SK-N-SH (cell line): ENCODE results near the gene PDGFRB. TPM values are rescaled to one million over a fixed set of nuclear protein-coding genes. Genes with fewer than 3 reads are reported as not detected.

Experiments used
- CTCF ChIA-PET: fragments of 300-600, 350-600 bp; formaldehyde crosslinking; extraction: SDS; loops from one replicate; lab custom pipeline; 2021; lab: Yijun Ruan, JAX
- POLR2A ChIA-PET: fragments of 350-600 bp; sonication (Branson Sonifier 250); formaldehyde crosslinking; extraction: SDS; loops from one replicate; lab custom pipeline; 2020; ENCODE audit warnings: antibody characterized with exemption, inconsistent platforms; lab: Yijun Ruan, JAX
- DNase-seq: peaks from one replicate; pipeline ENCODE4 v3.0.0; 2012
- H2AFZ ChIP-seq: fragments of 200-600 bp; sonication (generic); 2 replicates; pipeline ENCODE4 v1.8.1; 2016; ENCODE audit warnings: antibody characterized with exemption, mild to moderate bottlenecking, low read depth
- H3F3A ChIP-seq: fragments of 200-600 bp; sonication (generic); replicated peaks from 2 replicates; pipeline ENCODE3; 2016; ENCODE audit warnings: antibody characterized with exemption, mild to moderate bottlenecking; ENCODE audit not compliant: insufficient read depth
- H3K27ac ChIP-seq, 2 experiments: fragments of 200-500 bp in 1 of 2; fragments of 200-600 bp in 1 of 2; sonication (Bioruptor generic) in 1 of 2; sonication (generic), shearing (Covaris generic) in 1 of 2; 2 replicates each; pipeline versions ENCODE4 v1.5.1 to v1.6.1; 2014 to 2016; ENCODE audit warnings: low read depth in 2 of 2, inconsistent platforms in 1 of 2, low read length in 1 of 2, mild to moderate bottlenecking in 1 of 2, mixed read lengths in 1 of 2
- H3K27me3 ChIP-seq: fragments of 200-600 bp; sonication (generic), shearing (Covaris generic); 2 replicates; pipeline ENCODE4 v1.6.1; 2016; ENCODE audit warnings: mixed run types; ENCODE audit not compliant: insufficient read depth
- H3K36me3 ChIP-seq, 2 experiments: fragments of 200-500 bp in 1 of 2; fragments of 200-600 bp in 1 of 2; sonication (Bioruptor generic) in 1 of 2; sonication (generic) in 1 of 2; replicated peaks in 1 of 2; 2 replicates each; pipeline versions ENCODE3 to v1.5.1; 2014 to 2016; ENCODE audit warnings: low read length in 1 of 2, mild to moderate bottlenecking in 1 of 2; ENCODE audit not compliant: insufficient read depth in 2 of 2, control insufficient read depth in 1 of 2
- H3K4me1 ChIP-seq, 2 experiments: fragments of 200-500 bp in 1 of 2; fragments of 200-600 bp in 1 of 2; sonication (Bioruptor generic) in 1 of 2; sonication (generic), shearing (Covaris generic) in 1 of 2; 2 replicates each; pipeline versions ENCODE4 v1.5.1 to v1.6.1; 2014 to 2016; ENCODE audit warnings: low read depth in 1 of 2, low read length in 1 of 2, mixed run types in 1 of 2; ENCODE audit not compliant: insufficient read depth in 2 of 2, control insufficient read depth in 1 of 2
- H3K4me2 ChIP-seq: fragments of 200-600 bp; sonication (generic), shearing (Covaris generic); 2 replicates; pipeline ENCODE4 v1.6.1; 2017; ENCODE audit warnings: mixed run types
- H3K4me3 ChIP-seq, 2 experiments: fragments of 200-500 bp in 1 of 2; fragments of 200-600 bp in 1 of 2; sonication (Bioruptor generic) in 1 of 2; sonication (generic), shearing (Covaris generic) in 1 of 2; 2 replicates each; pipeline versions ENCODE4 v1.5.1 to v1.8.1; 2014 to 2016; ENCODE audit warnings: low read depth in 2 of 2, inconsistent platforms in 1 of 2, low read length in 1 of 2, mild to moderate bottlenecking in 1 of 2, mixed read lengths in 1 of 2, moderate library complexity in 1 of 2
- H3K79me2 ChIP-seq: fragments of 200-600 bp; sonication (generic); 2 replicates; pipeline ENCODE4 v1.8.1; 2017; ENCODE audit warnings: mild to moderate bottlenecking; ENCODE audit not compliant: insufficient read depth
- H3K9ac ChIP-seq: fragments of 200-600 bp; sonication (generic); 2 replicates; pipeline ENCODE4 v1.6.1; 2017; ENCODE audit warnings: mixed run types
- H3K9me2 ChIP-seq: fragments of 200-600 bp; sonication (generic); 2 replicates; pipeline ENCODE4 v1.6.1; 2017; ENCODE audit warnings: mixed run types
- H3K9me3 ChIP-seq: fragments of 200-600 bp; sonication (generic); 2 replicates; pipeline ENCODE4 v1.6.1; 2017; ENCODE audit warnings: mixed run types, mild to moderate bottlenecking, moderate library complexity
- H4K20me1 ChIP-seq: fragments of 200-600 bp; sonication (generic); 2 replicates; pipeline ENCODE4 v1.6.1; 2017; ENCODE audit warnings: mild to moderate bottlenecking, mixed run types; ENCODE audit not compliant: insufficient read depth
- FOSL2 ChIP-seq: IDR thresholded peaks from 2 replicates; pipeline ENCODE4 v1.4.0; 2012; ENCODE audit warnings: low read depth, mild to moderate bottlenecking, moderate library complexity, borderline replicate concordance
- MXI1 ChIP-seq: IDR thresholded peaks from 2 replicates; pipeline ENCODE4 v1.6.1; 2012; ENCODE audit warnings: mild to moderate bottlenecking, low read depth, low read length, improper control_type of control experiment
- POLR2AphosphoS5 ChIP-seq: IDR thresholded peaks from 2 replicates; pipeline ENCODE4 v1.6.1; 2012; ENCODE audit warnings: low read depth, low read length
- RAD21 ChIP-seq: IDR thresholded peaks from 2 replicates; pipeline ENCODE4 v1.6.1; 2012; ENCODE audit warnings: mild to moderate bottlenecking, low read length
- SIN3A ChIP-seq: IDR thresholded peaks from 2 replicates; pipeline ENCODE4 v1.6.1; 2012; ENCODE audit warnings: low read depth, mild to moderate bottlenecking, low read length, moderate library complexity, borderline replicate concordance
- USF2 ChIP-seq: fragments of 150-350 bp; IDR thresholded peaks from 2 replicates; pipeline ENCODE4 v1.6.1; 2017; ENCODE audit warnings: antibody characterized with exemption, low read length, low read depth, borderline replicate concordance
- WGBS: methylation state at CpG from one replicate; pipeline ENCODE4 v1.1.6; 2017; ENCODE audit warnings: low lambda C conversion rate; 5-methylcytosine and 5-hydroxymethylcytosine counted together
- polyA plus RNA-seq, 3 experiments: library from polyadenylated mRNA; depleted of rRNA; stranded (reverse); fragments of >200 nt; gene quantifications; 2 replicates each; pipeline ENCODE4 v1.2.3, GENCODE V29; 2012
- TF ChIP-seq, protein P1 (sequence below): IDR thresholded peaks from 2 replicates; pipeline ENCODE4; 2012
- TF ChIP-seq, protein P2 (sequence below): fragments of 150-350 bp; IDR thresholded peaks from 2 replicates; pipeline ENCODE4 v1.6.1; 2016; ENCODE audit warnings: mild to moderate bottlenecking, low read depth, low read length

The PDGFRB gene
- polyA plus RNA-seq, 1 of the 3 experiments (the other 2 are of a cell fraction): 32.1 TPM

GRCh38 chr5:150066436-150066835, 89.2 kb downstream of the PDGFRB start (continued):
- TF ChIP-seq USF2: no peak
- TF ChIP-seq RAD21: no peak
- TF ChIP-seq, protein P1, sequence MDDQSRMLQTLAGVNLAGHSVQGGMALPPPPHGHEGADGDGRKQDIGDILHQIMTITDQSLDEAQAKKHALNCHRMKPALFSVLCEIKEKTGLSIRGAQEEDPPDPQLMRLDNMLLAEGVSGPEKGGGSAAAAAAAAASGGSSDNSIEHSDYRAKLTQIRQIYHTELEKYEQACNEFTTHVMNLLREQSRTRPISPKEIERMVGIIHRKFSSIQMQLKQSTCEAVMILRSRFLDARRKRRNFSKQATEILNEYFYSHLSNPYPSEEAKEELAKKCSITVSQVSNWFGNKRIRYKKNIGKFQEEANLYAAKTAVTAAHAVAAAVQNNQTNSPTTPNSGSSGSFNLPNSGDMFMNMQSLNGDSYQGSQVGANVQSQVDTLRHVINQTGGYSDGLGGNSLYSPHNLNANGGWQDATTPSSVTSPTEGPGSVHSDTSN: no peak
- no peak for TF ChIP-seq FOSL2
- no peak for TF ChIP-seq MXI1
- no peak for TF ChIP-seq SIN3A

DNA sequence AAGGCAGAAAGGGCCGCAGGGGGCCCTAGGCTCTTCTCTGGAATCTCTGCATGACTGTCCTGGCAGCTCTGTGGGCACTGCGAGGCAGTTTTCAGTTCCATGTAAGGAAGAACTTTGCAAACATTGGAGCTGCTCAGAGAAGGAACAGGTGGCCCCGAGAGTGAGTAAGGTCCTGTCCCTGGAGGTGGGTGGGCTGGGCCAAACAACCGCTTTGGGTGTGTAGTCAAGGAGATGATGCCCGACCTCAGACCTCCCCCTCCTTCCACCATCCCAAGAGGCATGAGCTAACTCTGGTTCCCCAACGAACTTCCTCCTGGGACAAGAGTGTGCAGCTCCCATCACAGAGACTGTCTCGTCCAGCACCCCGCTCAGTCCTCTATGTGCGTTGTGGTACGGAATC, 89.8 kb downstream of the PDGFRB start:
- Histone ChIP-seq H3K27ac (peak overlapping the region in 1 of 2 experiments; percentile 53; a peak in 2 of 4 replicates), H3K9me2 (no peaks in the 10 kb centered on the region), H4K20me1 (no peaks in the 10 kb centered on the region), H3F3A (peaks cover 6% of the 10 kb centered on the region), H3K9ac (0 out of 2 replicates have a peak overlapping the region, but pooled peaks have one; percentile 21), H3K4me1 (peaks cover 14 to 48% of the 10 kb centered on the region in 2 experiments; a peak in 3 of 4 replicates), H3K4me3 (no peak overlapping the region), H3K9me3 (no peaks in the 10 kb centered on the region), H3K79me2 (no peaks in the 10 kb centered on the region), H2AFZ (peak overlapping the region; percentile 86; the same call in 1 of the 2 replicates), H3K36me3 (no peaks in the 10 kb centered on the region), H3K27me3 (no peaks in the 10 kb centered on the region), H3K4me2 (peak overlapping the region; percentile 65)
- no peak for DNase-seq
- ChIA-PET POLR2A (interaction anchor here (0.6 kb wide), 2 partner anchors 20 to 37 kb away, joined by 3 read pairs; no protein-coding TSS in a partner anchor), CTCF (interaction anchor here (0.7 to 1.0 kb wide), 2 partner anchors 24 to 59 kb away, joined by 3 read pairs; no protein-coding TSS in a partner anchor)
- TF ChIP-seq, protein P1: no peak
- no peak for TF ChIP-seq USF2
- TF ChIP-seq POLR2AphosphoS5: no peak
- TF ChIP-seq, protein P2, sequence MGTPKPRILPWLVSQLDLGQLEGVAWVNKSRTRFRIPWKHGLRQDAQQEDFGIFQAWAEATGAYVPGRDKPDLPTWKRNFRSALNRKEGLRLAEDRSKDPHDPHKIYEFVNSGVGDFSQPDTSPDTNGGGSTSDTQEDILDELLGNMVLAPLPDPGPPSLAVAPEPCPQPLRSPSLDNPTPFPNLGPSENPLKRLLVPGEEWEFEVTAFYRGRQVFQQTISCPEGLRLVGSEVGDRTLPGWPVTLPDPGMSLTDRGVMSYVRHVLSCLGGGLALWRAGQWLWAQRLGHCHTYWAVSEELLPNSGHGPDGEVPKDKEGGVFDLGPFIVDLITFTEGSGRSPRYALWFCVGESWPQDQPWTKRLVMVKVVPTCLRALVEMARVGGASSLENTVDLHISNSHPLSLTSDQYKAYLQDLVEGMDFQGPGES: no peak
- TF ChIP-seq SIN3A: no peak
- WGBS: 79% methylated on average over 8 of the region's 10 CpGs
